ENCODE results near the gene TSC22D1.

DNA sequence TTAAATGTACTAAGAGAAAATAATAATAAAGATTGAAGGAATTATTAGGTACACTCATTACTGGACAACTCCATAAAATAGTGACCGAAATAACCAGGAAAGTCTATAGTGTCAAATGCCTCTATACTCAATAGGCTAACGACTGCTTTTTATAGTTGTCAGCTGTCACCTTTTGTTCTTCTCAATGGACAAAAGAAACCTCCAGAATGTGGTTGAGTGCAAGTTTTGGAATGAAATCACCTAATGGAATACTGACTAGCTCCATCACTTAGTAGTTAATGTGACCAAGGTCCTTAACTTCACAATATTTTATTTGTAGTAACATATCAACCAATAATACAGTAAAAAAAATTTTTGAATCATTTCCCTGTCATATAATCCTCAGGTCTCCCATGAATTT is 18.1 kb downstream of the TSC22D1 start:
- TF ChIP-seq POLR2AphosphoS5 (IDR thresholded peaks at IDR 0.05; ENCODE audit: low read depth, low read length) (no peak), FOXP2 (optimal IDR thresholded peaks at IDR 0.05; ENCODE audit: borderline replicate concordance, extremely low read depth, extremely low read length, insufficient read depth) (no peak), SIN3A (IDR thresholded peaks at IDR 0.05; ENCODE audit: borderline replicate concordance, insufficient read depth, low read length) (no peak), TAF1 (IDR thresholded peaks at IDR 0.05; ENCODE audit: borderline replicate concordance, insufficient read depth, low read length) (no peak)
- TF ChIP-seq, protein P1, sequence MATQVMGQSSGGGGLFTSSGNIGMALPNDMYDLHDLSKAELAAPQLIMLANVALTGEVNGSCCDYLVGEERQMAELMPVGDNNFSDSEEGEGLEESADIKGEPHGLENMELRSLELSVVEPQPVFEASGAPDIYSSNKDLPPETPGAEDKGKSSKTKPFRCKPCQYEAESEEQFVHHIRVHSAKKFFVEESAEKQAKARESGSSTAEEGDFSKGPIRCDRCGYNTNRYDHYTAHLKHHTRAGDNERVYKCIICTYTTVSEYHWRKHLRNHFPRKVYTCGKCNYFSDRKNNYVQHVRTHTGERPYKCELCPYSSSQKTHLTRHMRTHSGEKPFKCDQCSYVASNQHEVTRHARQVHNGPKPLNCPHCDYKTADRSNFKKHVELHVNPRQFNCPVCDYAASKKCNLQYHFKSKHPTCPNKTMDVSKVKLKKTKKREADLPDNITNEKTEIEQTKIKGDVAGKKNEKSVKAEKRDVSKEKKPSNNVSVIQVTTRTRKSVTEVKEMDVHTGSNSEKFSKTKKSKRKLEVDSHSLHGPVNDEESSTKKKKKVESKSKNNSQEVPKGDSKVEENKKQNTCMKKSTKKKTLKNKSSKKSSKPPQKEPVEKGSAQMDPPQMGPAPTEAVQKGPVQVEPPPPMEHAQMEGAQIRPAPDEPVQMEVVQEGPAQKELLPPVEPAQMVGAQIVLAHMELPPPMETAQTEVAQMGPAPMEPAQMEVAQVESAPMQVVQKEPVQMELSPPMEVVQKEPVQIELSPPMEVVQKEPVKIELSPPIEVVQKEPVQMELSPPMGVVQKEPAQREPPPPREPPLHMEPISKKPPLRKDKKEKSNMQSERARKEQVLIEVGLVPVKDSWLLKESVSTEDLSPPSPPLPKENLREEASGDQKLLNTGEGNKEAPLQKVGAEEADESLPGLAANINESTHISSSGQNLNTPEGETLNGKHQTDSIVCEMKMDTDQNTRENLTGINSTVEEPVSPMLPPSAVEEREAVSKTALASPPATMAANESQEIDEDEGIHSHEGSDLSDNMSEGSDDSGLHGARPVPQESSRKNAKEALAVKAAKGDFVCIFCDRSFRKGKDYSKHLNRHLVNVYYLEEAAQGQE (IDR thresholded peaks at IDR 0.05; ENCODE audit: insufficient read depth in 1 of 2, low read depth in 2 of 2, low read length in 2 of 2), result no peak

All from PFSK-1 (cell line).